AG04449 (cell line): ENCODE data around the gene FERMT3.

Source experiments
- CTCF ChIA-PET: fragments of 350-600 bp; formaldehyde crosslinking; extraction: SDS; loops from one replicate; lab custom pipeline; 2021; ENCODE audit warnings: antibody characterized with exemption; lab: Yijun Ruan, JAX
- POLR2A ChIA-PET: fragments of 400-600, 350-600 bp; formaldehyde crosslinking; extraction: SDS; loops from one replicate; lab custom pipeline; 2020; ENCODE audit warnings: antibody characterized with exemption, inconsistent platforms; lab: Yijun Ruan, JAX
- DNase-seq: peaks from one replicate; pipeline ENCODE4 v3.0.0-alpha.2; 2010; ENCODE audit warnings: low read depth, low spot score
- H3K4me3 ChIP-seq: 2 replicates; pipeline ENCODE4 v1.5.1; 2011; ENCODE audit warnings: low read depth, mild to moderate bottlenecking, control low read depth, low read length
- CTCF ChIP-seq: IDR thresholded peaks from one replicate; pipeline ENCODE4 v1.5.1; 2011; ENCODE audit warnings: mild to moderate bottlenecking, moderate library complexity, low read length, control low read depth, inconsistent platforms; ENCODE audit not compliant: insufficient read depth; ENCODE audit errors: missing control alignments

FERMT3 gene

GRCh38 chr11:64204464-64204989 lies 2.0 kb upstream of the FERMT3 start:
- DNase-seq, result peak; percentile 74
- ChIA-PET CTCF (interaction anchor here (0.8 to 11.7 kb wide), 23 partner anchors 8 to 367 kb away, joined by 3 to 305 read pairs (median 6); partner anchors contain the start of genes CATSPERZ, DNAJC4, ESRRA and FKBP2), POLR2A (interaction anchor here (0.6 to 1.6 kb wide), 7 partner anchors 9 to 96 kb away, joined by 3 to 10 read pairs (median 5); partner anchors contain the start of genes CATSPERZ, FKBP2 and STIP1)
- TF ChIP-seq CTCF, result peak; percentile 83
- no peak overlapping the region for H3K4me3 ChIP-seq

GRCh38 chr11:64207256-64208085 lies 950 bp downstream of the FERMT3 start:
- TF ChIP-seq CTCF, result no peak

GRCh38 chr11:64208086-64208795 lies 1.7 kb downstream of the FERMT3 start:
- no peak overlapping the region for H3K4me3 ChIP-seq
- ChIA-PET POLR2A (interaction anchor here (0.6 to 1.8 kb wide), 5 partner anchors 18 to 61 kb away, joined by 3 to 6 read pairs (median 3); no protein-coding TSS in a partner anchor), CTCF (interaction anchor here (1.1 to 11.7 kb wide), 9 partner anchors 8 to 123 kb away, joined by 3 to 305 read pairs (median 56); partner anchors contain the start of genes CATSPERZ, ESRRA, NUDT22 and PLCB3)
- TF ChIP-seq CTCF, result no peak
- DNase-seq, result no peak

More at GRCh38 chr11:64207256-64208085, 950 bp downstream of the FERMT3 start:
- DNase-seq, result no peak
- POLR2A ChIA-PET, result interaction anchor here (0.6 to 1.8 kb wide), 7 partner anchors 19 to 110 kb away, joined by 3 to 6 read pairs (median 3); partner anchors contain the start of genes PLCB3, PRDX5 and TRMT112
- no peak overlapping the region; the same call in 1 of the 2 replicates for H3K4me3 ChIP-seq
- CTCF ChIA-PET, result interaction anchor here (0.7 to 11.7 kb wide), 15 partner anchors 8 to 147 kb away, joined by 3 to 305 read pairs (median 4); partner anchors contain the start of genes CATSPERZ, ESRRA, NUDT22 and PLCB3

- TF ChIP-seq CTCF, result no peak
- H3K4me3 ChIP-seq, result no peak overlapping the region
- ChIA-PET POLR2A (no interaction called here), CTCF (interaction anchor here (1.1 to 11.7 kb wide), 7 partner anchors 7 to 94 kb away, joined by 3 to 305 read pairs (median 86); partner anchors contain the start of genes CATSPERZ, ESRRA, NUDT22 and PLCB3)
- no peak for DNase-seq
These were observed 2.5 kb downstream of the FERMT3 start for GRCh38 chr11:64208796-64209562.

GRCh38 chr11:64209563-64209843 lies 3.0 kb downstream of the FERMT3 start:
- no peak overlapping the region for H3K4me3 ChIP-seq
- no peak for DNase-seq
- no peak for TF ChIP-seq CTCF
- ChIA-PET POLR2A (no interaction called here), CTCF (interaction anchor here (7.9 to 11.7 kb wide), 3 partner anchors 15 to 93 kb away, joined by 56 to 305 read pairs (median 121); partner anchors contain the start of genes CATSPERZ, ESRRA, NUDT22 and STIP1)
